Gastroesophageal sphincter (tissue), 4 donors: ENCODE data around the gene ARRDC4. TPM values are rescaled to one million over a fixed set of nuclear protein-coding genes. Genes with fewer than 3 reads are reported as not detected.
"Not testable (repeated sequence)": the region's sequence is repeated elsewhere in the genome, so short reads cannot be mapped to it uniquely, and the experiment has no call there.

Experiments
- ATAC-seq: fragments of 150-250 bp; one replicate; pipeline ENCODE4 v1.9.1; 2016; ENCODE audit warnings: mild to moderate bottlenecking, moderate library complexity
- H3K27ac ChIP-seq, 4 donors: fragments of 200-600 bp; sonication (generic) in 3 of 4; 1 replicate in 3 of 4; 2 replicates in 1 of 4; pipeline ENCODE4 v1.5.1; 2016 to 2019
- H3K27me3 ChIP-seq: fragments of 200-600 bp; sonication (generic); one replicate; pipeline ENCODE4 v1.5.1; 2019
- H3K36me3 ChIP-seq, 2 donors: fragments of 200-600 bp; sonication (generic); one replicate each; pipeline ENCODE4 v1.5.1; 2019; ENCODE audit warnings: control low read depth in 1 of 2
- H3K4me1 ChIP-seq, 3 donors: fragments of 200-600 bp; sonication (generic); 1 replicate in 2 of 3; 2 replicates in 1 of 3; pipeline ENCODE4 v1.5.1; 2016 to 2019; ENCODE audit warnings: control low read depth in 2 of 3
- H3K4me3 ChIP-seq, 2 donors: fragments of 200-600 bp; sonication (generic); one replicate each; pipeline ENCODE4 v1.5.1; 2019; ENCODE audit warnings: mild to moderate bottlenecking in 1 of 2, moderate library complexity in 1 of 2
- H3K9me3 ChIP-seq, 3 donors: fragments of 200-600 bp; sonication (generic); one replicate each; pipeline ENCODE4 v1.5.1; 2017 to 2019; ENCODE audit warnings: control low read depth in 2 of 3
- CTCF ChIP-seq, 4 experiments: fragments of 200-600 bp in 2 of 4; fragments of 450-650 bp in 2 of 4; sonication (generic) in 1 of 4; IDR thresholded peaks; one replicate each; pipeline ENCODE4 v1.5.1; 2017 to 2019; ENCODE audit warnings: antibody characterized with exemption in 4 of 4, mild to moderate bottlenecking in 2 of 4, moderate library complexity in 2 of 4
- EP300 ChIP-seq: sonication (generic); formaldehyde crosslinking; IDR thresholded peaks from one replicate; pipeline ENCODE4 v1.6.1; 2017; ENCODE audit warnings: antibody characterized with exemption, mild to moderate bottlenecking
- POLR2A ChIP-seq, 2 donors: fragments of 450-650 bp; IDR thresholded peaks; one replicate each; pipeline ENCODE4 v1.6.1; 2017; ENCODE audit warnings: antibody characterized with exemption in 2 of 2, mild to moderate bottlenecking in 2 of 2, moderate library complexity in 1 of 2
- POLR2AphosphoS5 ChIP-seq: sonication (generic); formaldehyde crosslinking; IDR thresholded peaks from one replicate; pipeline ENCODE4 v1.6.1; 2017; ENCODE audit warnings: antibody characterized with exemption
- WGBS, 2 donors: methylation state at CpG; one replicate each; pipeline ENCODE4 v1.1.5; 2018; ENCODE audit warnings: low coverage in 1 of 2; 5-methylcytosine and 5-hydroxymethylcytosine counted together
- total RNA-seq, 4 donors: library from RNA; depleted of rRNA; stranded (reverse); fragments of >200 nt; gene quantifications; one replicate each; pipeline ENCODE4 v1.1.0, GENCODE V29; 2016

The ARRDC4 gene
- total RNA-seq, 4 donors from 2014 or later: 49.5 to 176 (median 116) TPM

DNA sequence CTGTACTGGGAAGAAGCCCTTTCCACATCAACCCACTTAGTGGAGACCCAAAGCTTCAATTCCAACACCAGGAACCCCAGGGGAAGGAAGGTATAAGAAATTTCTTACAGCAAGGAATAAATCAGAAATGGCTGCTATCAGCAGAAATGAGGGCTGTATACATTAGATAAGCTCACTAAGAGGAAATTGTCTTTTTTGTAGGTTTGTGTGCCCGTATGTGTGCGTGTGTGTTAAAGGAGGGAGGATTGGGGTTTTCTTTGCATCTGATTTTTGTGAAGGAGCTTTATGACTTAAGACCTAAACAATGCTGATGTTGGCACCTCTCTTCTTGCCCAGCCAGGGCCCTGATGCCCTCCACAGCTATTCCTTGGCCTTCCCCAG lies 18.6 kb downstream of the ARRDC4 start:
- ATAC-seq: no peak
- WGBS, 2 donors: 90 to 94% methylated on average over 2 of the region's 2 CpGs
- no peaks in the 10 kb centered on the region for H3K27me3 ChIP-seq
- H3K4me3 ChIP-seq: no peak overlapping the region
- peaks cover 0 to 3% of the 10 kb centered on the region in 2 donors for H3K36me3 ChIP-seq
- H3K9me3 ChIP-seq: no peaks in the 10 kb centered on the region
- no peak for TF ChIP-seq EP300
- no peak for TF ChIP-seq POLR2AphosphoS5
- TF ChIP-seq POLR2A (IDR thresholded peaks at IDR 0.05): no peak
- TF ChIP-seq CTCF (IDR thresholded peaks at IDR 0.05): no peak
- peak overlapping the region in 2 of 4 donors; percentile 5 to 32 for H3K27ac ChIP-seq
- peaks cover 0 to 12% (median 3%) of the 10 kb centered on the region in 3 donors for H3K4me1 ChIP-seq

- Histone ChIP-seq H3K9me3 (no peaks in the 10 kb centered on the region), H3K27me3 (no peaks in the 10 kb centered on the region), H3K4me1 (peaks cover 0 to 7% (median 3%) of the 10 kb centered on the region in 3 donors), H3K4me3 (no peak overlapping the region), H3K27ac (no peak overlapping the region), H3K36me3 (no peaks in the 10 kb centered on the region)
- WGBS, 2 donors: 76% methylated on average over 3 of the region's 3 CpGs; no CpG with 5 or more reads in 1 of the 2 donors
- no peak for TF ChIP-seq POLR2A (IDR thresholded peaks at IDR 0.05)
- ATAC-seq: no peak
These were observed 20.6 kb downstream of the ARRDC4 start for GRCh38 chr15:97981058-97981457.

GRCh38 chr15:97981758-97982157 lies 21.3 kb downstream of the ARRDC4 start:
- no peak overlapping the region for H3K27ac ChIP-seq
- no peak for ATAC-seq
- H3K36me3 ChIP-seq: no peaks in the 10 kb centered on the region
- H3K4me3 ChIP-seq: no peak overlapping the region
- H3K27me3 ChIP-seq: no peaks in the 10 kb centered on the region
- peaks cover 0 to 7% (median 3%) of the 10 kb centered on the region in 3 donors for H3K4me1 ChIP-seq
- TF ChIP-seq EP300 (no peak), POLR2AphosphoS5 (no peak), CTCF (IDR thresholded peaks at IDR 0.05) (no peak)
- 60 to 100% methylated on average over 1 of the region's 1 CpG for WGBS, 2 donors
- no peaks in the 10 kb centered on the region for H3K9me3 ChIP-seq

GRCh38 chr15:97984157-97984556 lies 23.7 kb downstream of the ARRDC4 start:
- no peaks in the 10 kb centered on the region for H3K4me1 ChIP-seq
- no peaks in the 10 kb centered on the region for H3K27me3 ChIP-seq
- WGBS, 2 donors: 42 to 83% methylated on average over 1 of the region's 1 CpG
- H3K27ac ChIP-seq: no peak overlapping the region
- TF ChIP-seq CTCF (IDR thresholded peaks at IDR 0.05) (no peak), POLR2AphosphoS5 (no peak), EP300 (no peak), POLR2A (IDR thresholded peaks at IDR 0.05) (no peak)
- no peaks in the 10 kb centered on the region for H3K36me3 ChIP-seq
- peak; percentile 75 for ATAC-seq
- H3K4me3 ChIP-seq: no peak overlapping the region
- H3K9me3 ChIP-seq: no peaks in the 10 kb centered on the region

GRCh38 chr15:97985979-97986378 lies 25.5 kb downstream of the ARRDC4 start:
- WGBS, 2 donors: 83 to 87% methylated on average over 1 to 2 of the region's 2 CpGs
- ATAC-seq, H3K27me3 ChIP-seq, H3K4me3 ChIP-seq, H3K27ac ChIP-seq, H3K9me3 ChIP-seq, H3K4me1 ChIP-seq, H3K36me3 ChIP-seq: not testable (repeated sequence)

GRCh38 chr15:97986781-97987180 lies 26.3 kb downstream of the ARRDC4 start:
- no peaks in the 10 kb centered on the region for H3K4me1 ChIP-seq
- H3K27ac ChIP-seq: no peak overlapping the region
- H3K4me3 ChIP-seq: no peak overlapping the region
- WGBS, 2 donors: 85 to 100% methylated on average over 1 to 2 of the region's 2 CpGs
- no peaks in the 10 kb centered on the region for H3K9me3 ChIP-seq
- H3K27me3 ChIP-seq: no peaks in the 10 kb centered on the region
- H3K36me3 ChIP-seq: no peaks in the 10 kb centered on the region
- TF ChIP-seq EP300 (no peak), CTCF (IDR thresholded peaks at IDR 0.05) (no peak), POLR2A (IDR thresholded peaks at IDR 0.05) (no peak), POLR2AphosphoS5 (no peak)
- no peak for ATAC-seq
